ENCODE results near the gene ADAMTS9. TPM values are rescaled to one million over a fixed set of nuclear protein-coding genes. Genes with fewer than 3 reads are reported as not detected.

Gene ADAMTS9
- total and polyA plus RNA-seq, 9 donors = 11.8 to 88.8 (median 29.9) TPM

- Histone ChIP-seq H3K36me3 (no peaks in the 10 kb centered on the region), H3K4me3 (peak overlapping the region; percentile 13), H3K27ac (peak overlapping the region in 1 of 2 donors; percentile 68), H3K27me3 (no peaks in the 10 kb centered on the region), H3K9me3 (no peaks in the 10 kb centered on the region), H3K4me1 (ENCODE audit: insufficient read depth) (peaks cover 3% of the 10 kb centered on the region)
- no peak for TF ChIP-seq POLR2A (IDR thresholded peaks at IDR 0.05)
- TF ChIP-seq CTCF (IDR thresholded peaks at IDR 0.05) = no peak
- no peak for TF ChIP-seq EP300 (IDR thresholded peaks at IDR 0.05)
- WGBS, 3 donors = 3 to 7% (median 6%) methylated on average over 3 of the region's 3 CpGs
- DNase-seq = no peak
- intact Hi-C loops (cut with DNase I) = no loop called here
Measured at GRCh38 chr3:64563751-64564150, 124.0 kb downstream of the ADAMTS9 start.

GRCh38 chr3:64561868-64562267, 125.9 kb downstream of the ADAMTS9 start:
- Histone ChIP-seq H3K27ac (peak overlapping the region; percentile 11 to 68), H3K27me3 (no peaks in the 10 kb centered on the region), H3K4me3 (peak overlapping the region; percentile 51), H3K36me3 (no peaks in the 10 kb centered on the region), H3K9me3 (no peaks in the 10 kb centered on the region), H3K4me1 (ENCODE audit: insufficient read depth) (peaks cover 3% of the 10 kb centered on the region)
- TF ChIP-seq POLR2A (IDR thresholded peaks at IDR 0.05) (no peak), CTCF (IDR thresholded peaks at IDR 0.05) (no peak), EP300 (IDR thresholded peaks at IDR 0.05) (no peak)
- WGBS, 3 donors = 8 to 23% (median 21%) methylated on average over 2 of the region's 2 CpGs
- no peak for DNase-seq
- intact Hi-C loops (cut with DNase I) = no loop called here

GRCh38 chr3:64561325-64561843, 126.4 kb downstream of the ADAMTS9 start:
- TF ChIP-seq EP300 (IDR thresholded peaks at IDR 0.05) (no peak), CTCF (IDR thresholded peaks at IDR 0.05) (no peak), POLR2A (IDR thresholded peaks at IDR 0.05) (no peak)
- Histone ChIP-seq H3K27ac (peak overlapping the region; percentile 11 to 68), H3K36me3 (no peaks in the 10 kb centered on the region), H3K27me3 (no peaks in the 10 kb centered on the region), H3K4me3 (peak overlapping the region; percentile 51), H3K4me1 (ENCODE audit: insufficient read depth) (peaks cover 3% of the 10 kb centered on the region), H3K9me3 (no peaks in the 10 kb centered on the region)
- 7 to 22% (median 10%) methylated on average over 22 of the region's 22 CpGs for WGBS, 3 donors
- peak; percentile 51 to 67 (median 59) for DNase-seq
- intact Hi-C loops (cut with DNase I) = no loop called here

GRCh38 chr3:64560791-64561190, 127.0 kb downstream of the ADAMTS9 start:
- Histone ChIP-seq H3K4me3 (peak overlapping the region; percentile 51), H3K36me3 (no peaks in the 10 kb centered on the region), H3K27me3 (no peaks in the 10 kb centered on the region), H3K27ac (peak overlapping the region; percentile 11 to 68), H3K4me1 (ENCODE audit: insufficient read depth) (peaks cover 3% of the 10 kb centered on the region), H3K9me3 (no peaks in the 10 kb centered on the region)
- TF ChIP-seq POLR2A (IDR thresholded peaks at IDR 0.05) = no peak
- no peak for TF ChIP-seq CTCF (IDR thresholded peaks at IDR 0.05)
- TF ChIP-seq EP300 (IDR thresholded peaks at IDR 0.05) = no peak
- intact Hi-C loops (cut with DNase I) = no loop called here
- WGBS, 3 donors = 4 to 19% (median 11%) methylated on average over 2 of the region's 2 CpGs
- DNase-seq = no peak

All from ovary (tissue), 9 donors.